HG03097 (cell line): ENCODE measurements around the gene PDE4D.

Experiments used
- ATAC-seq: cut with Tn5 transposase; IDR thresholded peaks from one replicate; pipeline ENCODE4 v1.9.1; 2021; ENCODE audit not compliant: unreplicated experiment, low FRiP score

The PDE4D gene

GRCh38 chr5:59206132-59206581 lies 687.4 kb downstream of the PDE4D start:
- ATAC-seq = no peak

GRCh38 chr5:59204114-59204897 lies 689.2 kb downstream of the PDE4D start:
- ATAC-seq = no peak

GRCh38 chr5:59199868-59200267 lies 693.7 kb downstream of the PDE4D start:
- ATAC-seq = no peak

GRCh38 chr5:59198832-59199231 lies 694.7 kb downstream of the PDE4D start:
- ATAC-seq = no peak

GRCh38 chr5:59198365-59198764 lies 695.2 kb downstream of the PDE4D start:
- ATAC-seq = no peak

- no peak for ATAC-seq
These were observed 695.6 kb downstream of the PDE4D start for GRCh38 chr5:59197911-59198310.

GRCh38 chr5:59193616-59194319 lies 699.8 kb downstream of the PDE4D start:
- no peak for ATAC-seq

- no peak for ATAC-seq
These were observed 702.8 kb downstream of the PDE4D start for GRCh38 chr5:59190746-59191145.

- no peak for ATAC-seq
These were observed 703.9 kb downstream of the PDE4D start for GRCh38 chr5:59189472-59190244.

GRCh38 chr5:59188419-59189225 lies 704.9 kb downstream of the PDE4D start:
- ATAC-seq = no peak

- no peak for ATAC-seq
These were observed 705.7 kb downstream of the PDE4D start for GRCh38 chr5:59187857-59188256.

GRCh38 chr5:59186623-59187022 lies 706.9 kb downstream of the PDE4D start:
- no peak for ATAC-seq

GRCh38 chr5:59185757-59186385 lies 707.7 kb downstream of the PDE4D start:
- ATAC-seq = no peak

- ATAC-seq = no peak
These were observed 708.8 kb downstream of the PDE4D start for GRCh38 chr5:59184769-59185168.

GRCh38 chr5:59182760-59183159 lies 710.8 kb downstream of the PDE4D start:
- ATAC-seq = no peak

- peak; percentile 73 for ATAC-seq
These were observed 713.0 kb downstream of the PDE4D start for GRCh38 chr5:59180515-59180914.

- no peak for ATAC-seq
These were observed 713.8 kb downstream of the PDE4D start for GRCh38 chr5:59179704-59180103.

GRCh38 chr5:59178482-59178881 lies 715.0 kb downstream of the PDE4D start:
- no peak for ATAC-seq

GRCh38 chr5:59178071-59178470 lies 715.5 kb downstream of the PDE4D start:
- peak; percentile 41 for ATAC-seq

- peak; percentile 24 for ATAC-seq
These were observed 715.9 kb downstream of the PDE4D start for GRCh38 chr5:59177644-59178043.
